Daoy (cell line): ENCODE data around the gene ROS1. TPM values are rescaled to one million over a fixed set of nuclear protein-coding genes. Genes with fewer than 3 reads are reported as not detected.

Experiments used
- DNase-seq: peaks from one replicate; pipeline ENCODE4 v3.0.0-alpha.2; 2015; ENCODE audit warnings: low read depth
- total RNA-seq: library from RNA; depleted of rRNA; stranded (reverse); fragments of >200 nt; shearing (Covaris generic); gene quantifications from 2 replicates; pipeline ENCODE4 v1.2.3, GENCODE V29; 2014

The ROS1 gene
- total RNA-seq, 1 experiment from 2014 or later, result 1.1 TPM

- no peak for DNase-seq
These were observed 116.1 kb downstream of the ROS1 start for GRCh38 chr6:117309611-117310010.

GRCh38 chr6:117309069-117309468, 116.7 kb downstream of the ROS1 start:
- no peak for DNase-seq

GRCh38 chr6:117307655-117308054, 118.1 kb downstream of the ROS1 start:
- DNase-seq, result no peak

- DNase-seq, result no peak
These were observed 119.4 kb downstream of the ROS1 start for GRCh38 chr6:117306227-117306790.

- DNase-seq, result no peak
These were observed 121.3 kb downstream of the ROS1 start for GRCh38 chr6:117304446-117304845.

- no peak for DNase-seq
These were observed 122.4 kb downstream of the ROS1 start for GRCh38 chr6:117303323-117303722.

GRCh38 chr6:117298941-117299340, 126.8 kb downstream of the ROS1 start:
- peak; percentile 46 for DNase-seq

- DNase-seq, result no peak
These were observed 135.4 kb downstream of the ROS1 start for GRCh38 chr6:117290173-117290846.

- DNase-seq, result peak; percentile 42
These were observed 137.5 kb downstream of the ROS1 start for GRCh38 chr6:117288083-117288715.

GRCh38 chr6:117280922-117281321, 144.8 kb downstream of the ROS1 start:
- peak; percentile 21 for DNase-seq

- DNase-seq, result no peak
These were observed 148.9 kb downstream of the ROS1 start for GRCh38 chr6:117276778-117277316.

GRCh38 chr6:117275711-117276110, 150.0 kb downstream of the ROS1 start:
- DNase-seq, result no peak

GRCh38 chr6:117275205-117275604, 150.5 kb downstream of the ROS1 start:
- DNase-seq, result no peak

- no peak for DNase-seq
These were observed 152.9 kb downstream of the ROS1 start for GRCh38 chr6:117272891-117273290.

GRCh38 chr6:117272032-117272866, 153.5 kb downstream of the ROS1 start:
- no peak for DNase-seq

- DNase-seq, result no peak
These were observed 154.8 kb downstream of the ROS1 start for GRCh38 chr6:117270843-117271507.

GRCh38 chr6:117270055-117270842, 155.5 kb downstream of the ROS1 start:
- DNase-seq, result peak; percentile 56

GRCh38 chr6:117269638-117270054, 156.1 kb downstream of the ROS1 start:
- no peak for DNase-seq

- no peak for DNase-seq
These were observed 156.8 kb downstream of the ROS1 start for GRCh38 chr6:117268924-117269323.

- DNase-seq, result peak; percentile 30
These were observed 157.8 kb downstream of the ROS1 start for GRCh38 chr6:117267766-117268534.
